ENCODE measurements around the gene USP33. TPM values are rescaled to one million over a fixed set of nuclear protein-coding genes. Genes with fewer than 3 reads are reported as not detected.

USP33 gene
- total and polyA plus RNA-seq, 10 of the 15 experiments (the other 5 are each of a cell fraction or from before 2014, with no cell fraction given): 13.1 to 49.9 (median 32.2) TPM

GRCh38 chr1:77683160-77684148 is 76.2 kb downstream of the USP33 start (continued):
- TF ChIP-seq, protein P1, sequence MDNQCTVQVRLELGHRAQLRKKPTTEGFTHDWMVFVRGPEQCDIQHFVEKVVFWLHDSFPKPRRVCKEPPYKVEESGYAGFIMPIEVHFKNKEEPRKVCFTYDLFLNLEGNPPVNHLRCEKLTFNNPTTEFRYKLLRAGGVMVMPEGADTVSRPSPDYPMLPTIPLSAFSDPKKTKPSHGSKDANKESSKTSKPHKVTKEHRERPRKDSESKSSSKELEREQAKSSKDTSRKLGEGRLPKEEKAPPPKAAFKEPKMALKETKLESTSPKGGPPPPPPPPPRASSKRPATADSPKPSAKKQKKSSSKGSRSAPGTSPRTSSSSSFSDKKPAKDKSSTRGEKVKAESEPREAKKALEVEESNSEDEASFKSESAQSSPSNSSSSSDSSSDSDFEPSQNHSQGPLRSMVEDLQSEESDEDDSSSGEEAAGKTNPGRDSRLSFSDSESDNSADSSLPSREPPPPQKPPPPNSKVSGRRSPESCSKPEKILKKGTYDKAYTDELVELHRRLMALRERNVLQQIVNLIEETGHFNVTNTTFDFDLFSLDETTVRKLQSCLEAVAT (IDR thresholded peaks at IDR 0.05): 0 out of 2 replicates have a peak, but pooled peaks have one; percentile 51
- TF ChIP-seq CHD4 (IDR thresholded peaks at IDR 0.05) (no peak), SREBF1 (IDR thresholded peaks at IDR 0.05; ENCODE audit: low read length) (no peak), POLR2A (IDR thresholded peaks at IDR 0.05; ENCODE audit: low read depth, low read length) (peak; percentile 89), GABPA (IDR thresholded peaks at IDR 0.05; ENCODE audit: low read depth) (peak; percentile 86), POU2F2 (IDR thresholded peaks at IDR 0.05; ENCODE audit: borderline replicate concordance, low read depth, low read length) (peak; percentile 64; the same call in 1 of the 3 replicates), IKZF1 (conservative IDR thresholded peaks at IDR 0.05) (peak; percentile 92), RAD51 (IDR thresholded peaks at IDR 0.05) (no peak), NFXL1 (IDR thresholded peaks at IDR 0.05; ENCODE audit: borderline replicate concordance) (no peak), EED (IDR thresholded peaks at IDR 0.05; ENCODE audit: low read depth) (peak; percentile 88), SMAD1 (IDR thresholded peaks at IDR 0.05; ENCODE audit: low read depth, partially characterized antibody) (no peak), ZNF24 (IDR thresholded peaks at IDR 0.05) (peak; percentile 39; the same call in 1 of the 2 replicates), NFYA (IDR thresholded peaks at IDR 0.05; ENCODE audit: borderline replicate concordance, low read depth, low read length) (no peak), HDAC2 (IDR thresholded peaks at IDR 0.05) (no peak), HDAC6 (IDR thresholded peaks at IDR 0.05; ENCODE audit: unreplicated experiment) (no peak), USF2 (IDR thresholded peaks at IDR 0.05; ENCODE audit: borderline replicate concordance, low read depth, low read length) (no peak), CEBPB (IDR thresholded peaks at IDR 0.05; ENCODE audit: borderline replicate concordance in 1 of 2, low read depth in 2 of 2, low read length in 2 of 2) (no peak), SMARCA5 (IDR thresholded peaks at IDR 0.05) (peak; percentile 97), NFIC (IDR thresholded peaks at IDR 0.05; ENCODE audit: low read depth, low read length) (no peak), CUX1 (IDR thresholded peaks at IDR 0.05; ENCODE audit: insufficient replicate concordance, low read depth, low read length) (no peak)
- TF ChIP-seq, protein P2, sequence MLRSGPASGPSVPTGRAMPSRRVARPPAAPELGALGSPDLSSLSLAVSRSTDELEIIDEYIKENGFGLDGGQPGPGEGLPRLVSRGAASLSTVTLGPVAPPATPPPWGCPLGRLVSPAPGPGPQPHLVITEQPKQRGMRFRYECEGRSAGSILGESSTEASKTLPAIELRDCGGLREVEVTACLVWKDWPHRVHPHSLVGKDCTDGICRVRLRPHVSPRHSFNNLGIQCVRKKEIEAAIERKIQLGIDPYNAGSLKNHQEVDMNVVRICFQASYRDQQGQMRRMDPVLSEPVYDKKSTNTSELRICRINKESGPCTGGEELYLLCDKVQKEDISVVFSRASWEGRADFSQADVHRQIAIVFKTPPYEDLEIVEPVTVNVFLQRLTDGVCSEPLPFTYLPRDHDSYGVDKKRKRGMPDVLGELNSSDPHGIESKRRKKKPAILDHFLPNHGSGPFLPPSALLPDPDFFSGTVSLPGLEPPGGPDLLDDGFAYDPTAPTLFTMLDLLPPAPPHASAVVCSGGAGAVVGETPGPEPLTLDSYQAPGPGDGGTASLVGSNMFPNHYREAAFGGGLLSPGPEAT (IDR thresholded peaks at IDR 0.05; ENCODE audit: low read depth): peak; percentile 24; the same call in 1 of the 2 replicates

Data from GM12878 (cell line).